ENCODE results near the gene CYTIP.

- no peak for TF ChIP-seq CTCF (IDR thresholded peaks at IDR 0.05)
- no peak for TF ChIP-seq POLR2A (IDR thresholded peaks at IDR 0.05)
These were observed 19.5 kb downstream of the CYTIP start for GRCh38 chr2:157424374-157424773.
